Prostate gland (tissue), 2 donors: ENCODE results near the gene ADAM11. TPM values are rescaled to one million over a fixed set of nuclear protein-coding genes. Genes with fewer than 3 reads are reported as not detected.

Experiments used
- DNase-seq: peaks from one replicate; pipeline ENCODE4 v3.0.0-alpha.2; 2019; ENCODE audit warnings: low spot score
- H3K27ac ChIP-seq, 2 donors: fragments of 200-600 bp; sonication (generic); 2 replicates each; pipeline ENCODE4 v1.5.1; 2017 to 2019
- H3K27me3 ChIP-seq: fragments of 200-600 bp; sonication (generic); replicated peaks from 2 replicates; pipeline ENCODE4 v1.5.1; 2019; ENCODE audit not compliant: insufficient read depth
- H3K36me3 ChIP-seq, 2 donors: fragments of 200-600 bp; sonication (generic); 1 replicate in 1 of 2; 2 replicates in 1 of 2; pipeline versions ENCODE4 v1.5.1 to v1.8.1; 2017 to 2019
- H3K4me1 ChIP-seq: fragments of 200-600 bp; sonication (generic); replicated peaks from 2 replicates; pipeline ENCODE4 v1.5.1; 2019
- H3K4me3 ChIP-seq, 2 donors: fragments of 200-600 bp; sonication (generic); 2 replicates each; pipeline ENCODE4 v1.5.1; 2017 to 2019
- H3K9me3 ChIP-seq: fragments of 200-600 bp; sonication (generic); 2 replicates; pipeline ENCODE4 v1.5.1; 2017
- CTCF ChIP-seq, 4 experiments: fragments of 200-600 bp in 2 of 4; fragments of 450-650 bp in 2 of 4; sonication (generic) in 2 of 4; IDR thresholded peaks; 1 replicate in 3 of 4; 2 replicates in 1 of 4; pipeline ENCODE4 v1.5.1; 2016 to 2019; ENCODE audit warnings: antibody characterized with exemption in 4 of 4, mild to moderate bottlenecking in 2 of 4, moderate library complexity in 2 of 4
- POLR2A ChIP-seq: fragments of 450-650 bp; IDR thresholded peaks from one replicate; pipeline ENCODE4 v1.6.1; 2016; ENCODE audit warnings: antibody characterized with exemption, mild to moderate bottlenecking
- POLR2AphosphoS5 ChIP-seq: sonication (generic); formaldehyde crosslinking; IDR thresholded peaks from one replicate; pipeline ENCODE4 v1.6.1; 2017; ENCODE audit warnings: antibody characterized with exemption
- WGBS: methylation state at CpG from one replicate; pipeline ENCODE4 v1.1.5; 2018; 5-methylcytosine and 5-hydroxymethylcytosine counted together
- intact Hi-C: fragments of 100-400 bp; cut with DNase I; formaldehyde crosslinking; loops from one replicate; pipeline ENCODE4 v1.14.2; 2022
- total RNA-seq, 2 donors: library from RNA; depleted of rRNA; stranded (reverse); fragments of >200 nt; gene quantifications; one replicate each; pipeline ENCODE4 v1.1.0, GENCODE V29; 2016

The ADAM11 gene
- total RNA-seq, 2 donors from 2014 or later: 0.64 to 3.5 TPM

- no peaks in the 10 kb centered on the region for H3K9me3 ChIP-seq
- no peaks in the 10 kb centered on the region for H3K27me3 ChIP-seq
- WGBS: 88% methylated on average over 7 of the region's 7 CpGs
- no peak for DNase-seq
- intact Hi-C loops: loop anchor here (5.0 kb wide), 1 partner anchor 39 kb away; no protein-coding TSS in a partner anchor
- no peaks in the 10 kb centered on the region for H3K36me3 ChIP-seq
- TF ChIP-seq POLR2A (no peak), POLR2AphosphoS5 (no peak), CTCF (IDR thresholded peaks at IDR 0.05) (no peak)
- no peaks in the 10 kb centered on the region for H3K4me1 ChIP-seq
- no peak overlapping the region for H3K27ac ChIP-seq
- H3K4me3 ChIP-seq: no peak overlapping the region
Observed at GRCh38 chr17:44788139-44788538, 29.4 kb downstream of the ADAM11 start.

GRCh38 chr17:44792276-44792675, 33.5 kb downstream of the ADAM11 start:
- H3K4me1 ChIP-seq: no peaks in the 10 kb centered on the region
- H3K9me3 ChIP-seq: no peaks in the 10 kb centered on the region
- intact Hi-C loops: no loop called here
- 94% methylated on average over 1 of the region's 1 CpG for WGBS
- H3K27me3 ChIP-seq: no peaks in the 10 kb centered on the region
- TF ChIP-seq CTCF (IDR thresholded peaks at IDR 0.05) (no peak), POLR2AphosphoS5 (no peak), POLR2A (no peak)
- no peaks in the 10 kb centered on the region for H3K36me3 ChIP-seq
- no peak overlapping the region for H3K27ac ChIP-seq
- DNase-seq: no peak
- no peak overlapping the region for H3K4me3 ChIP-seq

- intact Hi-C loops: no loop called here
- Histone ChIP-seq H3K36me3 (no peaks in the 10 kb centered on the region), H3K27me3 (no peaks in the 10 kb centered on the region), H3K9me3 (no peaks in the 10 kb centered on the region), H3K4me3 (no peak overlapping the region), H3K27ac (peak overlapping the region in 1 of 2 donors; percentile 33), H3K4me1 (no peaks in the 10 kb centered on the region)
- 74% methylated on average over 18 of the region's 18 CpGs for WGBS
- TF ChIP-seq POLR2AphosphoS5 (no peak), CTCF (IDR thresholded peaks at IDR 0.05) (no peak), POLR2A (no peak)
- no peak for DNase-seq
Observed at GRCh38 chr17:44793885-44794842, 35.4 kb downstream of the ADAM11 start.

GRCh38 chr17:44794851-44795413, 36.1 kb downstream of the ADAM11 start:
- intact Hi-C loops: no loop called here
- Histone ChIP-seq H3K4me1 (no peaks in the 10 kb centered on the region), H3K27me3 (no peaks in the 10 kb centered on the region), H3K27ac (peak overlapping the region; percentile 33 to 36), H3K4me3 (no peak overlapping the region), H3K9me3 (no peaks in the 10 kb centered on the region), H3K36me3 (no peaks in the 10 kb centered on the region)
- TF ChIP-seq CTCF (IDR thresholded peaks at IDR 0.05): no peak
- no peak for TF ChIP-seq POLR2A
- no peak for TF ChIP-seq POLR2AphosphoS5
- DNase-seq: no peak
- WGBS: 53% methylated on average over 10 of the region's 10 CpGs
